Stomach (tissue), 9 donors: Measurements from ENCODE around the gene MBD3L3. TPM values are rescaled to one million over a fixed set of nuclear protein-coding genes. Genes with fewer than 3 reads are reported as not detected.
"Not testable (repeated sequence)": the region's sequence is repeated elsewhere in the genome, so short reads cannot be mapped to it uniquely, and the experiment has no call there.

Experiments
- DNase-seq, 2 donors: peaks; one replicate each; pipeline versions ENCODE4 v3.0.0 to v3.0.0-alpha.2; 2013 to 2019
- H3K27ac ChIP-seq, 5 donors: fragments of 200-600 bp in 4 of 5; sonication (generic) in 4 of 5; one replicate each; pipeline ENCODE4 v1.5.1; 2013 to 2019; ENCODE audit warnings: mild to moderate bottlenecking in 1 of 5, moderate library complexity in 1 of 5
- H3K27me3 ChIP-seq, 3 donors: fragments of 200-600 bp; sonication (generic); one replicate each; pipeline ENCODE4 v1.5.1; 2017 to 2019; ENCODE audit warnings: mixed run types in 1 of 3
- H3K36me3 ChIP-seq, 4 donors: fragments of 200-600 bp; sonication (generic); 1 replicate in 3 of 4; 2 replicates in 1 of 4; pipeline ENCODE4 v1.5.1; 2016 to 2019
- H3K4me1 ChIP-seq, 4 donors: fragments of 200-600 bp; sonication (generic); one replicate each; pipeline ENCODE4 v1.5.1; 2016 to 2019
- H3K4me3 ChIP-seq, 4 donors: fragments of 200-600 bp; sonication (generic) in 3 of 4; one replicate each; pipeline ENCODE4 v1.5.1; 2016 to 2019; ENCODE audit warnings: mild to moderate bottlenecking in 1 of 4
- H3K9me3 ChIP-seq, 4 donors: fragments of 200-600 bp; sonication (generic); one replicate each; pipeline ENCODE4 v1.5.1; 2016 to 2019
- CTCF ChIP-seq, 7 experiments: fragments of 450-650 bp in 4 of 7; fragments of 200-600 bp in 3 of 7; sonication (generic) in 3 of 7; IDR thresholded peaks; one replicate each; pipeline ENCODE4 v1.5.1; 2016 to 2019; ENCODE audit warnings: antibody characterized with exemption in 7 of 7, control low read depth in 2 of 7, mild to moderate bottlenecking in 1 of 7
- EP300 ChIP-seq: sonication (generic); formaldehyde crosslinking; IDR thresholded peaks from one replicate; pipeline ENCODE4 v1.6.1; 2017; ENCODE audit warnings: antibody characterized with exemption
- POLR2A ChIP-seq, 4 donors: fragments of 450-650 bp; IDR thresholded peaks; one replicate each; pipeline ENCODE4 v1.6.1; 2016; ENCODE audit warnings: antibody characterized with exemption in 4 of 4, control low read depth in 2 of 4, mild to moderate bottlenecking in 1 of 4, moderate library complexity in 1 of 4
- POLR2AphosphoS5 ChIP-seq, 3 donors: sonication (generic); formaldehyde crosslinking; IDR thresholded peaks; one replicate each; pipeline ENCODE4 v1.6.1; 2016; ENCODE audit warnings: antibody characterized with exemption in 3 of 3
- WGBS, 5 donors: extraction: QIAGEN DNeasy Blood & Tissue Kit in 3 of 5; methylation state at CpG; one replicate each; pipeline versions ENCODE4 v1.1.5 to v1.1.7; 2013 to 2018; 5-methylcytosine and 5-hydroxymethylcytosine counted together
- intact Hi-C: fragments of 100-400 bp; cut with DNase I; formaldehyde crosslinking; loops from one replicate; pipeline ENCODE4 v1.15.1; 2023; ENCODE audit warnings: low total_unique reads
- polyA plus RNA-seq, 3 donors: library from polyadenylated mRNA; stranded (reverse); fragments of 200-250 nt; gene quantifications; one replicate each; pipeline ENCODE4 v1.2.3, GENCODE V29; 2013
- total RNA-seq, 5 donors: library from RNA; depleted of rRNA; stranded (reverse); fragments of >200 nt; gene quantifications; one replicate each; pipeline versions ENCODE4 v1.1.0 to v1.2.3, GENCODE V29; 2014 to 2016
- donor health status: healthy with polysubstance abuse.
- donor health status: Bipolar disorder and iron deficiency.
- donor health status: healthy.

Gene MBD3L3
- total and polyA plus RNA-seq, 8 donors: not detected

- H3K27me3 ChIP-seq, H3K27ac ChIP-seq, DNase-seq, H3K4me1 ChIP-seq, intact Hi-C loops, H3K9me3 ChIP-seq, H3K36me3 ChIP-seq, H3K4me3 ChIP-seq: not testable (repeated sequence)
- WGBS, 5 donors: no CpG with 5 or more reads among the region's 2 CpGs
These were observed 16.9 kb downstream of the MBD3L3 start for GRCh38 chr19:7041563-7041962.

- WGBS, 5 donors: no CpG with 5 or more reads among the region's 9 CpGs
- not testable (repeated sequence) for H3K27ac ChIP-seq
These were observed 18.4 kb downstream of the MBD3L3 start, which contains the start of gene MBD3L4 for GRCh38 chr19:7040079-7040478. Gene MBD3L4 (minus strand): TSS chr19:7040179. CDS start chr19:7040144, 35 bp downstream.

GRCh38 chr19:7030278-7030677 is 28.2 kb downstream of the MBD3L3 start, which contains the start of gene MBD3L5:
Gene MBD3L5 (plus strand): TSS chr19:7030578. CDS start chr19:7030612, 34 bp downstream.
- intact Hi-C loops, H3K4me1 ChIP-seq, DNase-seq, H3K4me3 ChIP-seq, H3K27ac ChIP-seq, H3K9me3 ChIP-seq, H3K27me3 ChIP-seq, H3K36me3 ChIP-seq: not testable (repeated sequence)
- no CpG with 5 or more reads among the region's 9 CpGs for WGBS, 5 donors

More at GRCh38 chr19:7040079-7040478, 18.4 kb downstream of the MBD3L3 start, which contains the start of gene MBD3L4:
- DNase-seq, H3K4me3 ChIP-seq, H3K27me3 ChIP-seq, H3K36me3 ChIP-seq, intact Hi-C loops, H3K4me1 ChIP-seq, H3K9me3 ChIP-seq: not testable (repeated sequence)

- H3K27ac ChIP-seq, intact Hi-C loops, H3K36me3 ChIP-seq, H3K27me3 ChIP-seq, H3K4me1 ChIP-seq, H3K4me3 ChIP-seq, DNase-seq, H3K9me3 ChIP-seq: not testable (repeated sequence)
- no CpG with 5 or more reads among the region's 1 CpG for WGBS, 5 donors
These were observed 29.7 kb downstream of the MBD3L3 start for GRCh38 chr19:7028790-7029189.

- DNase-seq, intact Hi-C loops, H3K4me1 ChIP-seq, H3K4me3 ChIP-seq, H3K27ac ChIP-seq, H3K9me3 ChIP-seq, H3K27me3 ChIP-seq, H3K36me3 ChIP-seq: not testable (repeated sequence)
- WGBS, 5 donors: no CpG with 5 or more reads among the region's 6 CpGs
These were observed 37.1 kb downstream of the MBD3L3 start, which contains the start of gene MBD3L2B for GRCh38 chr19:7021331-7021730. Gene MBD3L2B (minus strand): TSS chr19:7021431. CDS start chr19:7021397, 34 bp downstream.

GRCh38 chr19:7018828-7019227 is 39.6 kb downstream of the MBD3L3 start:
- WGBS, 5 donors: 67 to 83% (median 81%) methylated on average over 6 of the region's 6 CpGs
- intact Hi-C loops: no loop called here
- no peaks in the 10 kb centered on the region for H3K36me3 ChIP-seq

GRCh38 chr19:7013678-7014077 is 44.8 kb downstream of the MBD3L3 start:
- no peak for DNase-seq
- 58 to 72% (median 68%) methylated on average over 4 of the region's 4 CpGs for WGBS, 5 donors
- H3K4me1 ChIP-seq: no peaks in the 10 kb centered on the region
- no peaks in the 10 kb centered on the region for H3K36me3 ChIP-seq
- no peak overlapping the region for H3K4me3 ChIP-seq
- no peak overlapping the region for H3K27ac ChIP-seq
- intact Hi-C loops: no loop called here
- TF ChIP-seq POLR2AphosphoS5 (IDR thresholded peaks at IDR 0.05) (no peak), EP300 (no peak), CTCF (IDR thresholded peaks at IDR 0.05) (no peak), POLR2A (IDR thresholded peaks at IDR 0.05) (no peak)
- peaks cover 0 to 3% (median 0%) of the 10 kb centered on the region in 3 donors for H3K27me3 ChIP-seq
- H3K9me3 ChIP-seq: no peaks in the 10 kb centered on the region

More at GRCh38 chr19:7018828-7019227, 39.6 kb downstream of the MBD3L3 start:
- no peaks in the 10 kb centered on the region for H3K9me3 ChIP-seq
- no peaks in the 10 kb centered on the region for H3K4me1 ChIP-seq
- H3K27ac ChIP-seq: no peak overlapping the region
- no peak for TF ChIP-seq POLR2AphosphoS5 (IDR thresholded peaks at IDR 0.05)
- TF ChIP-seq CTCF (IDR thresholded peaks at IDR 0.05): no peak
- TF ChIP-seq POLR2A (IDR thresholded peaks at IDR 0.05): no peak
- no peak for TF ChIP-seq EP300
- H3K4me3 ChIP-seq: no peak overlapping the region
- DNase-seq: no peak
- peaks cover 0 to 7% (median 0%) of the 10 kb centered on the region in 3 donors for H3K27me3 ChIP-seq
